ENCODE results near the gene FALEC.

The FALEC gene

DNA sequence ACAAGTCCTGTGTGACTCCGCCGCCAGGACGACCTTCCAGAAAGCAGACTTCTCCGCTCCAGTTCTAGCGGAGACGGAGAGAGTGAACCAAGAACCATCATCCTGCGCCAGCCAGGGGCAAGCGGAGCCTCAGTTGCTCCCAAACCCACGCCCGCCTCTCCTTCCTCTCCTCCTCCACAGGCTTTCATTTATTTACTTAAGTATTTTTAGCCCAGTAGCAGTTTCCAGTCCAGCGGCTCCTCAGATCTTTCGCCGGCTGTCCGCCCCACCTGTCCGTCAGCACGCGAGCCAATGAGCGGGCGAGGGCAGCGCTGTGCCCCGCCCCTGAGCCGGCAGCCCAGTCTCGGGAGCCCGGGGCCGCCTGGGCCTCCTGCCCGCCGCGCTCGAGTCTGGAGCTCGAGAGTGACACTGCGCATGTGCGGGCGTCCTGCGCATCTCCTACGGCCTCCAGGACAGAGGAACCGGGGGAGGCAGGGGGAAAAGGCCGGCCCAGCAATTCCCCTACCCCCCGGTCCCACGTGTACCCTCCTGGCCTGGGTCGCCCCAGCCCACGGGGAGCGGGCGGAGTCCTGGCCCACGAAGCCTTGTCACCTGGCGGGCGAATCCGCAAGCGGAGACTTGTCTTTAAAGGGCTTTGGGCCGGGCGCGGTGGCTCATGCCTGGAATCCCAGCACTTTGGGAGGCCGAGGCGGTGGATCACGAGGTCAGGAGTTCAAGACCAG, at the start of gene FALEC:
FALEC (plus strand) TSS at position 425 of the 722 bp plus-strand sequence.
- peak; percentile 85 for DNase-seq (ENCODE audit: low read depth)

DNA sequence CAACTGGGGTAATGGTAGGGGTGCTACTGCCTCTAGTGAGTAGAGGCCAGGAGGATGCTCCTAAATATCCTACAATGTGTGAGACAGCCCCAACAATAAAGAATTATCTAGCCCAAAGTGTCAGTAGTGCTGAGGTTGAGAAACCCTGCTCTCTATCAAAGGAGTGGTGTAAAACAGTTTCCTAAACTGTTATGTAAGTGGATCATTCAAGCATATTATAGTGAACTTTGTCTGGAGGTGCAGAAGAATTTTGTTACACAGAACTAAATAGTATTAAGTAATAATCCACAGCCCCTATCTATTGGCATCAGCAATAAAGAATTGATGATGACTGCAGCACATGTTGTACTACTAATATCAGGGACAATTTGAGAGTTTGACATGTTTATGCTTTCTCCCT, 48.6 kb upstream of the FALEC start:
- no peak for DNase-seq (ENCODE audit: low read depth)

DNA sequence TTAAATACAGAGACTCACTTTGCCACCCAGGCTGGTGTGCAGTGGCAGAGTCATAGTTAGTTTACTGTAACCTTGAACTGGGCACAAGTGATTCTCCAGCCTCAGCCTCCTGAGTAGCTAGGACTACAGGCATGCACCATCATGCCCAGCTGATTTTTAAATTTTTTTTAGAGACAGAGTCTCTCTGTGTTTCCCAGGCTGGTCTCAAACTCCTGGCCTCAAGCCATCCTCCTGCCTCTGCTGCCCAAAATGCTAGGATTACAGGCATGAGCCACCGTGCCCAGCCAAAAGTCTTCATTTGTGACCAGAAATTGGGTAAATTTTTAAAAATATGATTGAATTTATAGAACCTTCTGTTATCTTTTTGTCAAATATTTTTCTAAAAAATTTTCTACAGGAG, 46.3 kb upstream of the FALEC start:
- no peak for DNase-seq (ENCODE audit: low read depth)

DNA sequence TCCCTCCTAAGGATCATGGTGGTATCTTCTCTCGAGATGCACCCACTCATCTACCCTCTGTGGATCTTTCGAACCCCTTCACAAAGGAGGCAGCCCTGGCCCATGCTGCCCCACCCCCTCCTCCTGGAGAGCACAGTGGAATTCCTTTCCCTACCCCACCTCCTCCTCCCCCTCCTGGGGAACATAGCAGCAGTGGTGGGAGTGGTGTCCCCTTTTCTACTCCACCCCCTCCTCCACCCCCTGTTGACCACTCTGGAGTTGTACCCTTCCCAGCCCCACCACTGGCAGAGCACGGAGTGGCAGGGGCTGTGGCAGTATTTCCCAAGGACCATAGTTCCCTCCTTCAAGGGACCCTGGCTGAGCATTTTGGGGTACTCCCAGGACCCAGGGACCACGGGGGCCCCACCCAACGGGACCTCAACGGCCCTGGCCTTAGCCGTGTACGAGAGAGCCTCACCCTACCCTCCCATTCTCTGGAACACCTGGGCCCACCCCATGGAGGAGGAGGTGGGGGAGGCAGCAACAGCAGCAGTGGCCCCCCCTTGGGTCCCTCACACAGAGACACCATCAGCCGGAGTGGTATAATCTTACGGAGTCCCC, 42.9 kb upstream of the FALEC start:
- DNase-seq (ENCODE audit: low read depth): no peak

DNA sequence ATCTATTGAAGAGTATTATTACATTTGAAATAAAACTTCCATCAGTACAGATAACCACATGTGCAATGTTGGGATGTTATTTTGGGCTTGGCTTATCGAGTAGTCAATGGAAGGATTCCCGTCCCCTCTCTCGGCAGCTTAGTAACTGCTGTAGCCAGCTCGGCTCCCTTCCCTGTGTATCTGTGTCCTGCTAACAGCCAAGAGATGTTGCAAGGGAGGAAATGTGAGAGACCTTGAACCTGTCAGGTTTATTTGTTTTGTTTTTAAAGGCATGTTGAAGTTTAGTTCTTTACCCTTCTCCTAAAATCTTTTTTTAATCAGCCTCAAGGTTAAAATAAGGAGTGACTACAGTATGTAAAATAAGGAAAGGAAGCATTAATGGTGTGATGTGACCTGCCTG, 41.9 kb upstream of the FALEC start:
- no peak for DNase-seq (ENCODE audit: low read depth)

DNA sequence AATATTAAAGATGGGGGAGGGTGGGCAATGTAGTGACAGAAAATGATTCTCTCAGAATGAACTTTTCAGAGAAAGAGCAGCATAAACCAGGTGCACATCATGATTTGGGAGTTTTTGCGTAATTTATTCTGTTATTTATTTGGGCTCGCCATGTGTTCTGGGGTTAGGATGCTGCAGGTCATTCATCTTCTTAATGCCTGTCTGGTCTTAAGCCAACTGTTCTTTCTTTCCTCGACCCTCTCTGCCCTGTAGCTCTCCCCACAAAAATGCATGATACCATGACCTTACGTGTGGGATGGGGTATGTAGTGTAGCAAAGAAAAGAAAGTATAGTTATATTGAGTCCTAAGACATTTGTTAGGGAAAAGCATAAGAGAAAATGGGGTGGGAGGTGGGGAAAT, 40.7 kb upstream of the FALEC start:
- DNase-seq (ENCODE audit: low read depth): no peak

DNA sequence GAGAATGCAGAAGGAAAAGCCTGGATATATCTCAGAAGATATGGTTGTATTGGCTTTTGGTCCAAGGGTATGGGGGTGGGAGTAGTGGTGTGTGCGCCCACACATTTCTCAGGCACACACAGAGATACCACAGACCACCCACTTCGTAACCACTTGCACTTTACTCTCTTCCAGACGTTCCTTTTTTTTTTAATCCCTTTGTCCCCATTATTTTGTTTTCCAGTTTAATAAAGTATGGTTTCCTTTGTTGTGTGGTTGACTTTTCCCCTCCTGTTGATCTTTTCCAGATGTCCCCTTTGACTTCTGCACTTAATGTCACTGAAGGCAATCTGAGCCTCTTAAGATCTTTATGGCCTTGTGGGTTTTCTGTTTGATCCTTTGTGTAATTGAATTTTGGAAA, 38.8 kb upstream of the FALEC start:
- DNase-seq (ENCODE audit: low read depth): no peak

DNA sequence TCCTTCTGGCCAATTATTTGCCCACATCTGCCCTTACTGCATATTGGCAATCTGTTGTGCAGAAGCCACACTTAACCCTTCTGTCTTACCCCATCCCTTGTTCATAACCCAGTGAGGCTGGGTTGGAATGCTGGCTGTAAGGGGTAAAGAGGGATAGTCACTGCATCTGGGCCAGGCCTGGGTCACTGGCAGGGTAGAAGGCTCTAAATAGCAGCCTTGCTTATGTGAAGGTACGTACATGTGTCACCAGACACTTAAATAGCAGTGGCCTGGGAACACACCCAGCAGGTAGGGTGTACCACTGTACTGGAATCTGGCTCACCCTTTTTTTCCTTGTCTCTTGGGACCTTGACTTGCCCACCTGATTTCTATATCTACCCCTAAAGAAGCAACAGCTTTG, 38.2 kb upstream of the FALEC start:
- DNase-seq (ENCODE audit: low read depth): no peak

DNA sequence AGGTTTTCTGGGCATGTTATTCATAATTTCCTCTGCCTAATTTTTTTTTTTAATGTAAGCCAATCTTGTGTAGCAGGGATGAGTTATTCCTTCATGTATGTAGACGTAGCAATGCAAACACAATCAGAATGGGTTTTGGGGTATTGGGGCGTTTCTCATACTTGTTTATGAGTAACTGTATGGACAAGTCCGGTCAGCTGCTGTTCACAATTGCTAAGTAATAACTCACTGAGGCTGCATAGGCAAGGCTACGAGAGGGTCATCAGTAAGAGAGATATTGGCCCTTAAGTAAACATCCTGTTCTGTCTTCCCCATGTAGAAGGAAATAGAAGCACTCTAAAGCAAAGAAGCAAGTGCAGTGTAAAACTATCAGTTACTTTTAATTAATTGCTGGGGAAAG, 37.8 kb upstream of the FALEC start:
- no peak for DNase-seq (ENCODE audit: low read depth)

DNA sequence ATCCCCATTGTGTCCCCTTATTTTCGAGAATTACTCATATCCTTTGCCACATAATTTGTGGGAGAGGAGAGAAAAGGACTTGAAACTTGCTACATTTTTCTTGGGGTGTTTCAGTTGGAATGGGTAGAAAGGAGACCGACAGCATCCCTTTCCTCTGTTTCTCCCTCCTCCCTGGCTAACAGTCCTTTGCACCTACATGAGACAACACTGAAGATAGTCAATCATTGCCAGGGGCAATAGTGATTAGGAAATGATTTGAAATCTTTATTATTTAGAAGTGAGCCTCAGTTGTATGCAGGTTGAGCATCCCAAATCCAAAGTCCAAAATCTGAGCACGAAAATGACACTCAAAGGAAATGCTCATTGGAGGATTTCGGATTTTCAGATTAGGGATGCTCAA, 36.2 kb upstream of the FALEC start:
- no peak for DNase-seq (ENCODE audit: low read depth)

DNA sequence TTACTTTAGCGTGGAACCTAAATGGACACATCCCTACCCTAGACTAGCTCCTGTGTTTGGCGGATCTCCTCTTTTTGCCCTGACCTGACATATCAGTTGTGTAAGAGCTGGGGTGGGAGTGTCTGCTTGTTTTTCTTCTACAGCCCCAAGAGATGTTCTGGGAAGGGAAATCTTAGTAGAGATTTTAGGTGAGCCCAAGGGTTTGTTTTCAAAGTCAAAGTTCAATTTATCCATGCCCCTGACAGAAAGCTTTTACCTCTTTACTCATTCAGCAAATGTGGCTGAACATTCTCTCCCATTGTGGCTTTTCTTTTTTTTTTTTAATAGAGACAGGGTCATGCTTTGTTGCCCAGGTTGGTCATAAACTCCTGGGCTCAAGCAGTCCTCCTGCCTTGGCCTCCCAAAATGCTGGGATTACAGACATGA, 35.6 kb upstream of the FALEC start:
- DNase-seq (ENCODE audit: low read depth): no peak

DNA sequence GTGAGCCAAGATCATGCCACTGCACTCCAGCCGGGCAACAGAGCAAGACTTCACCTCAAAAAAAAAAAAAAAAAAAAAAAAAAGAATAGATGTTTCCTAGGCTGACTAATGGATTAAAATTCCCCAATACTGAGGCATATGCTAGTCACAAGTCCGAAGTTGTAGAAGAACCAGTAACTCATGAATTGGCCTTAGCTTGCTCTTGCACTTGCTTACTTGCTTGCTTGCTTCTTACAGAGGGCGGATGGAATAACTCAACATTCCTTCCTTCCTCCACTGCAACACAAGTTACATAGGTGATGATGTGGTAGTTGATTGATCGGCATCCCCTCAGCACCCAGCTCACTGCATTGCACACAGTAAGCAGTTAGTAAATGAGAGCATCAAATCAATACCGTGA, 31.1 kb upstream of the FALEC start:
- no peak for DNase-seq (ENCODE audit: low read depth)

DNA sequence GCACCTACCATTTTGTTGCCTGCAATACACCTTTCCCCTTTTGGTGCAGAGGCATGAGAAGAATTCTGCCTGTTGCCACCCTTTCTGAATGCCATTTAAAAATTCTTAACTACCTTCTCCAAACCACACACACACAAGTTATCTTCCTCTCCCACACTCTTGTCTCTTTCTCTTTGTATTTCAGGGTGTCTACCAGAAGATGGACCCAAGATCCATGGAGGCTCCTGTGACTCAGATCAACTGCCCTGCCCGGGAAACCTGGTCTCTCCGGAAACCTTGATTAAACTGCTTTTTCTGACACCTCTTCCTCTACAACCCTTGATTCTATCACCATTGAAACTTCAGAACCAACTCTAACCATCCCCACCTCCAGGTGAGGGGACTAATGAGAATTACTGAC, 30.7 kb upstream of the FALEC start:
- DNase-seq (ENCODE audit: low read depth): no peak

DNA sequence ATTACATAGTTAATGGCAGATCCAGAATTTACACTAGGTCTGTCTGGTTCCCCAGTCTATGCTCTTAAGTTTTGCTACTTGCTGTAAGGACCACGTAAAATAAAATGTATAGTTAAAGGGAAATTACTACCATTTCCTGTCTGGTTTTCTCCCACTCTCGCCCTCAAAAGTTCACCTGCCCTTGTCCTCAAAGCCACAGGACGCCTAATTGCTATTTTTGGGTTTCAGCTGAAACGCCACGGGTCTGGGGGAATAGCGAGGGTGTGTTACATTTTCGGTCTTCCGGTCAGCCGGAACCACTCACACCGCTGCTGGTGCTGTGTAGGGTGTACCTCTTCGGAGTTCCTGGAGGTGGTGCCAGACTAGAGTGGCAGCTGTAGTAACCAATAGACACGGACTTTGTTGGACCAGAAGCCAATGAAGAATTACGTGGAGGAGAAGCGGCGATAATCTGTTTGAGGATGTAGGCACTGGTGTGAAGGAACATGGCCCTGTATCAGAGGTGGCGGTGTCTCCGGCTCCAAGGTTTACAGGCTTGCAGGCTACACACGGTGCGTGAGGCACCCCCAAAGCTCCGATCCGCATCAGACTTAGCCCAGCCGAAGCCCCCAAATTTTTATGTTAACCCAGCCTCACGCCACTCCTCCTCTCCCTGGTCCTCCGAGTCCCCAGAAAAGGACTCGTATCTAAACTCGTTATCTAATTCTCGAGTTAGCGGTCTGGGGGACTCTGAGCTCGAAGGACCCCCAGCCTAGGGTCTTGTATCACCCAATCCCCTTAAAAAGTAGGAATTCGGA, 28.4 kb upstream of the FALEC start, which contains the start of gene TARS2:
TARS2 (plus strand) TSS at position 454 of the 797 bp plus-strand sequence; CDS start at position 486, 32 bp downstream.
- peak; percentile 85 for DNase-seq (ENCODE audit: low read depth)

DNA sequence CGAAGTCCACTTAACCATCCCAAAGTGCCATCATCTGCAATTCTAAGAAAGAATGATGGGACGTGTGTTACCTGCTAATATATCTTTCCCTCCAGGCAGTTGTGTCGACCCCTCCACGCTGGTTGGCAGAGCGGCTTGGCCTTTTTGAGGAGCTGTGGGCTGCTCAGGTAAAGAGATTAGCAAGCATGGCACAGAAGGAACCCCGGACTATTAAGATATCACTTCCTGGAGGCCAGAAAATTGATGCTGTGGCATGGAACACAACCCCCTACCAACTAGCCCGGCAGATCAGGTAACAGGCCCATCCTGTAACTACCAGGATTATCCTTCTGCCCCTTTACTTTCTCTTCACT, 27.8 kb upstream of the FALEC start:
- DNase-seq (ENCODE audit: low read depth): no peak

DNA sequence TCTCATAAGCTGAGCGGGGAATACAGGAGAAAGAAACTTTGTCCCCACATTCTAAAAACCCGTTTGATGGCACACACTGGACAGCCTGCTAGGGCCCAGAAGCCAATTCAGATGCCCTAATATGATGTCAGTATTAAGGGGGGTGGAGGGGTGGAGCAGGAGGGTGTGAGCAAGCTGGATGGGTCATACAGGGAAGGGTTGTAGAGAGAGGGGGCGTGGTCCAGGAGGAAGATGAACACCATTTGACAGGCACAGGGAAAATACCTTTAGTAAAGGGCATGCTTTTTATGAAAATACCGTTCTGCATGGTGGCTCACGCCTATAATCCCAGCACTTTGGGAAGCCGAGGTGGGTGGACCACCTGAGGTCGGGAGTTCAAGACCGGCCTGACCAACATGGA, 22.4 kb upstream of the FALEC start:
- no peak for DNase-seq (ENCODE audit: low read depth)

DNA sequence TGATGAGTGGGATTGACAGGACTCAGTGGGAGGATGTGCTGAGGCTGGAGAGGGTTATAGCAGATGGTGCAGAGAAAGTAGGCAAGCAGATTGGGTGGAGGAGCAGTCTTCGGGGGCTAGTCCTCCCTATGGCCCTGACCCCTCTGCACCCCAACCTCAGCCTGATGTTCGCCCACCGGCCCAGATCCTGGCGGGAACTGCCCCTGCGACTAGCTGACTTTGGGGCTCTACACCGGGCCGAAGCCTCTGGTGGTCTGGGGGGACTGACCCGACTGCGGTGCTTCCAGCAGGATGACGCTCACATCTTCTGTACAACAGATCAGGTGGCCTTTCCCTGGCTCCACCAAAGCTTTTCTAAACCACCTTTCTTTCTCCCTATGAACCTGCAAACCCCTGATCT, 17.2 kb upstream of the FALEC start:
- no peak for DNase-seq (ENCODE audit: low read depth)

DNA sequence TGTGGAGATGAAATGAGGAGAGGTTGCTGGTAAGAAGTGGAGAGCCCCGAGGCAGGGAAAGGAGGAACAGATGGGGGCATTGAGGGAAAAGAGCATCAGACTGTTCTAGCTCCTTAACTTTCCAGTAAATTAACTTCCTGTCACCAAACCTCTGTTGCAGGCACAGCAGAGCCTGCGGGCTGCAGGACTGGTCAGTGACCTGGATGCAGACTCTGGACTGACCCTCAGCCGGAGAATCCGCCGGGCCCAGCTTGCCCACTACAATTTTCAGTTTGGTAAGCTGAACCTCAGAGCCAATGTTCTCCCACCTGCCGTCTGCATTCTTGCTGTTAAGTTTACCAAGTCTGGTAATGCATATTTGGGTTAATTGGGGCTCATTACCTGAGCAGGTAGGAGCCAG, 10.1 kb upstream of the FALEC start:
- no peak for DNase-seq (ENCODE audit: low read depth)

DNA sequence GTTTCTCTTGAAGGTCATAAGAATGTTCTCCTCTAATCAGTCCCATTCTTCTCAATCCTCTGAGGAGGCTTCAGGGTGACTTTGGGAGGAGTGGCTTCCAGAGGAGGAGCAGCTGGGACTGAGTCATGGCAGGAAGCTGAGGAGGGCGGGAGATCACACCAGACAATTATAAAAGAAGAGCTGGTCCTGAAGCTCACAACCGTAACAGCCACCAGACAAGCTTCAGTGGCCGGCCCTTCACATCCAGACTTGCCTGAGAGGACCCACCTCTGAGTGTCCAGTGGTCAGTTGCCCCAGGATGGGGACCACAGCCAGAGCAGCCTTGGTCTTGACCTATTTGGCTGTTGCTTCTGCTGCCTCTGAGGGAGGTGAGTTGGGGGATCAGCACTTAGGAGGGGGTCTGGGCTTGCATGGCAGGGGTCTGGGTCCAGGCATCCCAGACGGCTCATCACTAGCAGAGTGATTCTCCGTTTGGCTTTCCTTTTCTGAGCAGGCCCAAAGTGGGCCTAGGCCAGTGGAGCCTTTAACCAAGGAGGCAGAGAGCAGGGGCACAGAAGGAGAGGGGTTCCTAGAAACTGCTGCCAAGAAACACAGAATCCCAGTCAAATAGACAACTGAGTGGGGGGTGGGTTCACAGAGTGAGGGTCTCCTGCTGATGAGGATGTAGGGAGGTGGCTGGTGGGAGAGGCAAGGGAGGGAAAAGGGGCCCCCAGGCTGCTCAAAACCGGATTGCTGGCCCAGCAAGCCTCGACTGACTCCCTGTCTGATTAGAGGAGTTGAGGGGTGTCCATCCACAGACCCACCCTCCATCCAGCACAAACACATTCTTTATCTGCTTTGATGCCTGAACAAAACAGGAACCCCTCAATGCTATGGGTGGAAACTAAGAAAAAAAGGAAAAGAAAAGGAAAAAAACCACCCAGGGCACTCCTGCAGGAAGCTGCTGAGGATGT, 7.4 kb upstream of the FALEC start, which contains the start of gene ECM1:
ECM1 (plus strand) TSS at position 198 of the 953 bp plus-strand sequence; CDS start at position 299, 101 bp downstream.
- no peak for DNase-seq (ENCODE audit: low read depth)

DNA sequence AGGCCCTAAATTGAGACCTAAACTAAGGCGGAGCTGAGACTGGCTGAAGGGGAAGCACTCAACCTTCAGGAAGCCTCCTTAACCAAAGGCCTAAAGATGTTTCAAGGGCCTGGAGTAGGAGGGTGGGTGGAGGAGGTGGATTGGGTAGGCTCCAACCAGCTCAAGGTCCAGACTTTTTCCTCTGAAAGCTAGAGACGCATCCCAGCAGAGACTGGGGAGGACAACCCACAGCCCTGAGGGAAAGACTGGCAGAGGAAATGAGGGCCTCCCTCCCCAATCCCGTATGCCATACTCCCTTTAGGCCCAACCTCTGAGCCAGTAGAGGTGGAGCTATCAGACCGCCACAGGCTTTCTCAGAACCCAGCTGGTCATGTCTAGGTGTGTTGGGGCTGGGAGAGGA, 6.6 kb upstream of the FALEC start:
- no peak for DNase-seq (ENCODE audit: low read depth)

DNA sequence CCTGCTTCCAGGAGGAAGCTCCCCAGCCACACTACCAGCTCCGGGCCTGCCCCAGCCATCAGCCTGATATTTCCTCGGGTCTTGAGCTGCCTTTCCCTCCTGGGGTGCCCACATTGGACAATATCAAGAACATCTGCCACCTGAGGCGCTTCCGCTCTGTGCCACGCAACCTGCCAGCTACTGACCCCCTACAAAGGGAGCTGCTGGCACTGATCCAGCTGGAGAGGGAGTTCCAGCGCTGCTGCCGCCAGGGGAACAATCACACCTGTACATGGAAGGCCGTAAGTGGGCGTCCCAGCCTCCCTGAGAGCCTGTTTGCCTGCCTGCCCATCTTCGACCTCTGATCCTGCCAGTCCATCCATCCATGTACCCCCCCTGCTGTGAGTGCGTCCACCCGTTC, 4.0 kb upstream of the FALEC start:
- DNase-seq (ENCODE audit: low read depth): no peak

Measured in T-helper 22 cell (primary cell).